IMR-90 (cell line): ENCODE measurements around the gene BRD3.

Source experiments
- BHLHE40 ChIP-seq: fragments of 150-350 bp; IDR thresholded peaks from 2 replicates; pipeline ENCODE4 v1.6.1; 2016; ENCODE audit warnings: mild to moderate bottlenecking, low read depth, low read length
- CEBPB ChIP-seq: IDR thresholded peaks from 2 replicates; pipeline ENCODE4 v1.6.1; 2012; ENCODE audit warnings: low read depth, low read length, improper control_type of control experiment
- CHD1 ChIP-seq: IDR thresholded peaks from 2 replicates; pipeline ENCODE4 v1.6.1; 2012; ENCODE audit warnings: low read depth, low read length, improper control_type of control experiment
- FOS ChIP-seq: fragments of 150-350 bp; IDR thresholded peaks from 2 replicates; pipeline ENCODE4 v1.6.1; 2016; ENCODE audit warnings: low read depth, low read length
- MAZ ChIP-seq: IDR thresholded peaks from 2 replicates; pipeline ENCODE4 v1.6.1; 2012; ENCODE audit warnings: low read depth, mild to moderate bottlenecking, low read length, improper control_type of control experiment, moderate library complexity, borderline replicate concordance
- MXI1 ChIP-seq: IDR thresholded peaks from 2 replicates; pipeline ENCODE4 v1.6.1; 2012; ENCODE audit warnings: low read depth, mild to moderate bottlenecking, low read length, moderate library complexity, borderline replicate concordance
- POLR2A ChIP-seq: IDR thresholded peaks from 2 replicates; pipeline ENCODE4 v1.6.1; 2012; ENCODE audit warnings: mild to moderate bottlenecking, low read depth, low read length
- RAD21 ChIP-seq: IDR thresholded peaks from 2 replicates; pipeline ENCODE4 v1.6.1; 2012; ENCODE audit warnings: low read length, improper control_type of control experiment
- RFX5 ChIP-seq: IDR thresholded peaks from 2 replicates; pipeline ENCODE4 v1.8.0; 2012; ENCODE audit warnings: low read depth, mild to moderate bottlenecking, low read length, moderate library complexity
- SMC3 ChIP-seq: fragments of 150-350 bp; IDR thresholded peaks from 2 replicates; pipeline ENCODE4 v1.6.1; 2016; ENCODE audit warnings: low read depth, mild to moderate bottlenecking, antibody characterized with exemption, low read length, moderate library complexity
- TF ChIP-seq, protein P1 (sequence below): conservative IDR thresholded peaks from 2 replicates; pipeline ENCODE4 v1.5.1; 2012; ENCODE audit warnings: mild to moderate bottlenecking, low read depth, low read length, improper control_type of control experiment
- TF ChIP-seq, protein P2 (sequence below): fragments of 150-350 bp; IDR thresholded peaks from 2 replicates; pipeline ENCODE4 v1.6.1; 2016; ENCODE audit warnings: low read depth, mild to moderate bottlenecking, low read length, moderate library complexity, borderline replicate concordance

- TF ChIP-seq MAZ (no peak), FOS (no peak), SMC3 (no peak), CEBPB (no peak), POLR2A (no peak), RAD21 (no peak), RFX5 (no peak), MXI1 (no peak), CHD1 (no peak), BHLHE40 (no peak)
- TF ChIP-seq, protein P1, sequence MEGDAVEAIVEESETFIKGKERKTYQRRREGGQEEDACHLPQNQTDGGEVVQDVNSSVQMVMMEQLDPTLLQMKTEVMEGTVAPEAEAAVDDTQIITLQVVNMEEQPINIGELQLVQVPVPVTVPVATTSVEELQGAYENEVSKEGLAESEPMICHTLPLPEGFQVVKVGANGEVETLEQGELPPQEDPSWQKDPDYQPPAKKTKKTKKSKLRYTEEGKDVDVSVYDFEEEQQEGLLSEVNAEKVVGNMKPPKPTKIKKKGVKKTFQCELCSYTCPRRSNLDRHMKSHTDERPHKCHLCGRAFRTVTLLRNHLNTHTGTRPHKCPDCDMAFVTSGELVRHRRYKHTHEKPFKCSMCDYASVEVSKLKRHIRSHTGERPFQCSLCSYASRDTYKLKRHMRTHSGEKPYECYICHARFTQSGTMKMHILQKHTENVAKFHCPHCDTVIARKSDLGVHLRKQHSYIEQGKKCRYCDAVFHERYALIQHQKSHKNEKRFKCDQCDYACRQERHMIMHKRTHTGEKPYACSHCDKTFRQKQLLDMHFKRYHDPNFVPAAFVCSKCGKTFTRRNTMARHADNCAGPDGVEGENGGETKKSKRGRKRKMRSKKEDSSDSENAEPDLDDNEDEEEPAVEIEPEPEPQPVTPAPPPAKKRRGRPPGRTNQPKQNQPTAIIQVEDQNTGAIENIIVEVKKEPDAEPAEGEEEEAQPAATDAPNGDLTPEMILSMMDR, result no peak
- TF ChIP-seq, protein P2, sequence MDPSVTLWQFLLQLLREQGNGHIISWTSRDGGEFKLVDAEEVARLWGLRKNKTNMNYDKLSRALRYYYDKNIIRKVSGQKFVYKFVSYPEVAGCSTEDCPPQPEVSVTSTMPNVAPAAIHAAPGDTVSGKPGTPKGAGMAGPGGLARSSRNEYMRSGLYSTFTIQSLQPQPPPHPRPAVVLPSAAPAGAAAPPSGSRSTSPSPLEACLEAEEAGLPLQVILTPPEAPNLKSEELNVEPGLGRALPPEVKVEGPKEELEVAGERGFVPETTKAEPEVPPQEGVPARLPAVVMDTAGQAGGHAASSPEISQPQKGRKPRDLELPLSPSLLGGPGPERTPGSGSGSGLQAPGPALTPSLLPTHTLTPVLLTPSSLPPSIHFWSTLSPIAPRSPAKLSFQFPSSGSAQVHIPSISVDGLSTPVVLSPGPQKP, result no peak
These were observed 15.3 kb downstream of the BRD3 start for GRCh38 chr9:134052491-134052890.
